Transverse colon (tissue), 4 donors: ENCODE data around the gene IFI27L1. TPM values are rescaled to one million over a fixed set of nuclear protein-coding genes. Genes with fewer than 3 reads are reported as not detected.
A peak's percentile ranks its signal among the peaks of the same experiment; 100 is the strongest.

Experiments used
- DNase-seq: peaks from one replicate; pipeline ENCODE4 v3.0.0-alpha.2; 2019
- H3K27ac ChIP-seq, 4 donors: fragments of 200-600 bp; sonication (generic); 2 replicates each; pipeline ENCODE4 v1.5.1; 2016 to 2018; ENCODE audit warnings: inconsistent platforms in 4 of 4
- H3K27me3 ChIP-seq: fragments of 200-600 bp; sonication (generic); 2 replicates; pipeline ENCODE4 v1.5.1; 2017; ENCODE audit warnings: inconsistent platforms
- H3K36me3 ChIP-seq, 4 donors: fragments of 200-600 bp; sonication (generic); 2 replicates each; pipeline ENCODE4 v1.5.1; 2017 to 2019; ENCODE audit warnings: inconsistent platforms in 4 of 4
- H3K4me1 ChIP-seq, 4 donors: fragments of 200-600 bp; sonication (generic); 2 replicates each; pipeline ENCODE4 v1.5.1; 2017 to 2020; ENCODE audit warnings: inconsistent platforms in 4 of 4
- H3K4me3 ChIP-seq, 4 donors: fragments of 200-600 bp; sonication (generic); 1 replicate in 1 of 4; 2 replicates in 3 of 4; pipeline versions ENCODE4 v1.5.1 to v1.6.1; 2017 to 2019; ENCODE audit warnings: inconsistent platforms in 4 of 4
- H3K9me3 ChIP-seq, 2 donors: fragments of 200-600 bp; sonication (generic); 2 replicates each; pipeline ENCODE4 v1.5.1; 2017 to 2019; ENCODE audit warnings: inconsistent platforms in 2 of 2
- CTCF ChIP-seq, 5 experiments: fragments of 200-600 bp in 3 of 5; fragments of 450-650 bp in 2 of 5; sonication (generic) in 3 of 5; IDR thresholded peaks; 1 replicate in 2 of 5; 2 replicates in 3 of 5; pipeline ENCODE4 v1.5.1; 2016 to 2017; ENCODE audit warnings: antibody characterized with exemption in 5 of 5, inconsistent platforms in 3 of 5, mild to moderate bottlenecking in 2 of 5, moderate library complexity in 1 of 5
- EP300 ChIP-seq: sonication (generic); formaldehyde crosslinking; IDR thresholded peaks from one replicate; pipeline ENCODE4 v1.6.1; 2017; ENCODE audit warnings: antibody characterized with exemption, low read depth
- POLR2A ChIP-seq: fragments of 450-650 bp; IDR thresholded peaks from one replicate; pipeline ENCODE4 v1.6.1; 2016; ENCODE audit warnings: antibody characterized with exemption, mild to moderate bottlenecking, moderate library complexity
- POLR2AphosphoS5 ChIP-seq, 3 donors: sonication (generic); formaldehyde crosslinking; IDR thresholded peaks; one replicate each; pipeline ENCODE4 v1.6.1; 2016; ENCODE audit warnings: antibody characterized with exemption in 3 of 3
- WGBS, 2 donors: methylation state at CpG; one replicate each; pipeline ENCODE4 v1.1.5; 2018; ENCODE audit warnings: low coverage in 1 of 2; 5-methylcytosine and 5-hydroxymethylcytosine counted together
- in situ Hi-C, 4 donors: fragments of 200-750 bp; cut with MboI; loops; one replicate each; pipeline versions ENCODE4 v1.15.0 to v1.15.1; 2017; ENCODE audit warnings: low sequenced_read_pairs in 3 of 4, low pct_ligation_motif_present in 1 of 4, low pct_unique_long_range_greater_than_20kb in 1 of 4
- intact Hi-C: fragments of 100-400 bp; cut with DNase I; formaldehyde crosslinking; loops from one replicate; pipeline ENCODE4 v1.15.1; 2023; ENCODE audit warnings: low total_unique reads
- total RNA-seq, 4 donors: library from RNA; depleted of rRNA; stranded (reverse); fragments of >200 nt; gene quantifications; one replicate each; pipeline ENCODE4 v1.1.0, GENCODE V29; 2016

Gene IFI27L1
- total RNA-seq, 4 donors from 2014 or later = 12.3 to 21.3 (median 17.9) TPM; not detected in 1

DNA sequence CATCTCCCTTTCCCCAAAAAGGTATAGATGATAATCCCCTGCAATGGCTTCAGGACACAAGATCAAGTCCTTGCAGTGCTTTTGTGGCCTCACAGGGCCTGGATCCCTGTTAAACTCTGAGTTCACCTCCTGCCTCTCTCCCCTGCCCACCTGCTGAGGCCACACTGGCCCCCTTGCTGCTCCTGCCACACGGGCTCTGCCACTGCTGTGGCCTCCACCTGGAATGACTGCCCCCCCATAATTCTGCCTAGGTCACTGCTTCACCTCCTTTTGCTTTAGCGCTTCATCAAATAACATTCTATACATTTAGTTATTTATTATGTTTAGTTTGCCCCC is 28.8 kb downstream of the IFI27L1 start:
- Histone ChIP-seq H3K4me1 (peaks cover 3 to 50% (median 29%) of the 10 kb centered on the region in 4 donors), H3K27ac (peak overlapping the region; percentile 83 to 92 (median 85)), H3K27me3 (no peaks in the 10 kb centered on the region), H3K4me3 (no peak overlapping the region), H3K36me3 (no peaks in the 10 kb centered on the region), H3K9me3 (no peaks in the 10 kb centered on the region)
- 85% methylated on average over 2 of the region's 2 CpGs; no CpG with 5 or more reads in 1 of the 2 donors for WGBS, 2 donors
- no peak for DNase-seq
- TF ChIP-seq POLR2A (no peak), POLR2AphosphoS5 (IDR thresholded peaks at IDR 0.05) (no peak), EP300 (no peak), CTCF (IDR thresholded peaks at IDR 0.05) (no peak)
- intact Hi-C loops = no loop called here
- in situ Hi-C loops = no loop called here

GRCh38 chr14:94110552-94111181 is 29.6 kb downstream of the IFI27L1 start, which contains the start of gene IFI27:
Gene IFI27 (plus strand): TSS chr14:94110736.
- intact Hi-C loops = no loop called here
- no peak for TF ChIP-seq CTCF (IDR thresholded peaks at IDR 0.05)
- peak; percentile 93 to 99 (median 97) for TF ChIP-seq POLR2AphosphoS5 (IDR thresholded peaks at IDR 0.05)
- TF ChIP-seq POLR2A = peak; percentile 95
- no peaks in the 10 kb centered on the region for H3K27me3 ChIP-seq
- in situ Hi-C loops = no loop called here
- H3K9me3 ChIP-seq = no peaks in the 10 kb centered on the region
- H3K36me3 ChIP-seq = no peaks in the 10 kb centered on the region
- 29 to 83% methylated on average over 1 to 14 of the region's 14 CpGs for WGBS, 2 donors
- peak within 1 kb of the TSS; percentile 28 to 56 (median 41) for H3K4me3 ChIP-seq
- peaks cover 3 to 58% (median 35%) of the 10 kb centered on the region in 4 donors for H3K4me1 ChIP-seq
- DNase-seq = peak; percentile 81
- H3K27ac ChIP-seq = peak within 1 kb of the TSS; percentile 83 to 92 (median 85)

DNA sequence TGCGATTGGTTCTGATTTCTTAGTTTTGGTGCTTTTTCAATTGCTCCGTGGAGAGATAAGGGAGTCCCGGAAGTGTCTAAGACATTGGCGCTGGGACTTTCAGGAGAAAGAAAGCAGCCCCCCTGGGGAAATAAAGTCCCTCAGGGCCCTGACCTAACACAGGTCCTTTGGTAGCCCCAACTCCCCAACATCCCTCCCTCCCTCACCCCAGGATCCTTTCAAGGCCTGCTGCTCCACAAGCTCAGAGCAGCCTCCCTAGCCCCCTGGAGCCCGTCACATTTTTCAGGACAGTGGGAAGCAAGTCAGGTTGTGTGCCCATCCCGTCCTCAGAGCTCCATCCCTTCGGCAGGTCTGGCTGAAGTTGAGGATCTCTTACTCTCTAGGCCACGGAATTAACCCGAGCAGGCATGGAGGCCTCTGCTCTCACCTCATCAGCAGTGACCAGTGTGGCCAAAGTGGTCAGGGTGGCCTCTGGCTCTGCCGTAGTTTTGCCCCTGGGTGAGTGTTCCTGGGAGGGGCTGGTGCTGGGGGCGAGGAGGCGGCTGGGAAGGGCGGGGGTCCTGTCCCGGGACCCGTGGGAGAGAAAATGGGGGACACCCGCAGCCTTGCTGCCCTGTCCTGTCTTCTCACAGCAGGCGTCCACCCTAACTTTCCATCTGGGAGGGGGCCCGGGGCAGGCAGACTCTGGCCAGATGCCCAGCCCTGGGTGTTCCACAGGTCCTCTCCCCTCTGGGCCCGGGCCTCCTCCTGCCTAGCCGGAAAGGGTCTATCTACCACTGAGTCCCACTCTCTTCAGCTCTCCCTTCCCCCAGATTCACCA is 30.4 kb downstream of the IFI27L1 start:
- Histone ChIP-seq H3K36me3 (no peaks in the 10 kb centered on the region), H3K4me1 (peaks cover 3 to 59% (median 35%) of the 10 kb centered on the region in 4 donors), H3K27ac (peak overlapping the region; percentile 83 to 92 (median 85)), H3K9me3 (no peaks in the 10 kb centered on the region), H3K4me3 (peak overlapping the region; percentile 28 to 56 (median 41)), H3K27me3 (no peaks in the 10 kb centered on the region)
- no peak for TF ChIP-seq CTCF (IDR thresholded peaks at IDR 0.05)
- no peak for TF ChIP-seq POLR2A
- no peak for TF ChIP-seq POLR2AphosphoS5 (IDR thresholded peaks at IDR 0.05)
- TF ChIP-seq EP300 = no peak
- 44 to 64% methylated on average over 5 to 18 of the region's 20 CpGs for WGBS, 2 donors
- in situ Hi-C loops = no loop called here
- intact Hi-C loops = no loop called here
- DNase-seq = no peak

DNA sequence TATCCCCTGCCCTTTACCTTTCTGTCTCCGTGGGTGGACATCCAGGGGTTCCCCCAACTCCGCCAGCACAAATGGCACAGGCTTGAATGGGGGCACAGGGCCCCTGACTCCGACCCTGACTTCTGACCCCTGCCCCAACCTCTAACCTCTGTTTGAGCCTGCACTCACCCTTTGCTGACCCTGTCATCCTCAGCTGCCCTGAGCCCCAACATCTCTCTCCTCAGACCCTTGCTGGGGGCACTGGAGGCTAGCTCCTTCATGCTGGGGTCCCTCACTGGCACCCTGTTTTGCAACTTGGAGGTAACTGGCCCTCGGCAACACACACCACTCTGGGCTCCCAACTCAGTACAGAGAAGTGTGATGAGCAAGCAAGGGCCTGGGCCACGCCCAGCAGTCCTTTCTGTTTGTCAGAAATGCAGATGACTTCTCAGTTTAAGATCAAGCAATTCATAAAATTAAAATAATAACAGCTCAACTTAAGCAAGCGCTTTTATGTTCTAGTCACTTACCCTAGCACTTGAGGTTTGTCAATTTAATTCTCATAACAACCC is 31.5 kb downstream of the IFI27L1 start:
- intact Hi-C loops = no loop called here
- Histone ChIP-seq H3K9me3 (no peaks in the 10 kb centered on the region), H3K27me3 (no peaks in the 10 kb centered on the region), H3K27ac (peak overlapping the region; percentile 83 to 92 (median 85)), H3K36me3 (no peaks in the 10 kb centered on the region), H3K4me1 (peaks cover 3 to 59% (median 35%) of the 10 kb centered on the region in 4 donors), H3K4me3 (peak overlapping the region in 1 of 4 donors; percentile 56)
- peak; percentile 36 for DNase-seq
- WGBS, 2 donors = 64 to 80% methylated on average over 3 to 6 of the region's 6 CpGs
- in situ Hi-C loops = no loop called here
- TF ChIP-seq CTCF (IDR thresholded peaks at IDR 0.05) = no peak
- no peak for TF ChIP-seq POLR2AphosphoS5 (IDR thresholded peaks at IDR 0.05)
- no peak for TF ChIP-seq EP300
- no peak for TF ChIP-seq POLR2A
